IgD-negative memory B cell (primary cell): Measurements from ENCODE around the gene PRMT2. TPM values are rescaled to one million over a fixed set of nuclear protein-coding genes. Genes with fewer than 3 reads are reported as not detected.

ENCODE experiments used
- H3K27ac Mint-ChIP-seq, 3 donors: one replicate each; pipeline ENCODE4 v1.8.0; 2020 to 2022; ENCODE audit warnings: mild to moderate bottlenecking in 3 of 3, mixed read lengths in 3 of 3, moderate library complexity in 1 of 3
- H3K27me3 Mint-ChIP-seq: one replicate; pipeline ENCODE4 v1.8.0; 2021; ENCODE audit warnings: mixed read lengths
- H3K36me3 Mint-ChIP-seq: one replicate; pipeline ENCODE4 v1.8.0; 2020; ENCODE audit warnings: mild to moderate bottlenecking, mixed read lengths
- H3K4me1 Mint-ChIP-seq, 3 donors: one replicate each; pipeline ENCODE4 v1.8.0; 2020 to 2022; ENCODE audit warnings: mixed read lengths in 3 of 3, mild to moderate bottlenecking in 1 of 3
- H3K4me3 Mint-ChIP-seq, 4 donors: one replicate each; pipeline ENCODE4 v1.8.0; 2020 to 2022; ENCODE audit warnings: mild to moderate bottlenecking in 4 of 4, mixed read lengths in 4 of 4, moderate library complexity in 3 of 4
- H3K9me3 Mint-ChIP-seq, 3 donors: one replicate each; pipeline ENCODE4 v1.8.0; 2020 to 2021; ENCODE audit warnings: mixed read lengths in 3 of 3, mild to moderate bottlenecking in 1 of 3
- polyA plus RNA-seq: library from polyadenylated mRNA; unstranded; fragments of 300-500 nt; fragmentation: Illumina TruSeq; gene quantifications from one replicate; pipeline ENCODE4 v1.2.3, GENCODE V29; 2021

Gene PRMT2
- polyA plus RNA-seq, 1 donor from 2014 or later, result 108 TPM

DNA sequence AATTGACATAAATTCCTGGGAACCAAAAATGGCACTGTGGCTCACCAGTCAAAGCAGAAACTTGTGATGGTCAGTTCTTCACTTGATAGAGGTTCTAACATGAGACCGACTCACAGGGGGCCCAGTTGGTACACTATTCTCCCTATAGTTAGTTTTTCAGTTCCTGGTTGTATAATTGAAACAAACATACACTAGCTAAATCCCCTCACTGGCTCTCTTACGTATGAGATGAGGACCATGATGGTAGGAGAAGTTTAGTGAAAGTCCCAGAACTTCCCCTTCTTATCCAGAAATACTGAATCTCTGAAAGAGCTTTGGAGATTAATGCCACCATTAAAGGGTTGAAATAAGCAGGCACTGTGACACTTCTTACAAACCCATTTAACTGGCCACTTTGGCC lies 27.8 kb upstream of the PRMT2 start:
- no peak overlapping the region for H3K27ac Mint-ChIP-seq
- peaks cover 12% of the 10 kb centered on the region for H3K27me3 Mint-ChIP-seq
- H3K4me1 Mint-ChIP-seq, result peaks cover 0 to 8% (median 8%) of the 10 kb centered on the region in 3 donors
- peaks cover 2% of the 10 kb centered on the region for H3K36me3 Mint-ChIP-seq
- no peak overlapping the region for H3K4me3 Mint-ChIP-seq
- H3K9me3 Mint-ChIP-seq, result peaks cover 2 to 6% (median 4%) of the 10 kb centered on the region in 3 donors

DNA sequence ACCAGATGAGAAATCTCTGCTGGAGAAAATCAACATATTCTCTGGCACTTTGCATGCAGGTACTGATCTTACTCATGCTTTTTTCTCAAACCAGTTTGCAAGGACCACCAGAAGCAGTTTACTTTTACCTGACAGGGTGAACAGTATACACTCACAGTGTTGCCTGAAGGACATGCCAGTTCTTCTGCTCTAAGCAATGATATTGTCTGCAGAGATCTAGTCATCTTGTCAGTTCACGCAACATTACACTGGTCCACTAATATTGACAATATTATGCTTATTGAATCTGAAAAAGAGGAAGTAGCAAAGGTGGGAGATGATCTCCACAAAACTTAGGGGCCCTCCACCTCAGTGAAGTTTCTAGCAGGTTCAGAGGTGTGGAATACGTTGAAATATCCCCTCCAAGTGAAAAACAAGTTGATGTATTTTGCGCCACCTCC lies 26.8 kb upstream of the PRMT2 start:
- Mint-ChIP-seq H3K27ac (no peak overlapping the region), H3K4me3 (no peak overlapping the region), H3K9me3 (peaks cover 2 to 11% (median 6%) of the 10 kb centered on the region in 3 donors), H3K4me1 (peaks cover 0 to 8% (median 8%) of the 10 kb centered on the region in 3 donors), H3K36me3 (peaks cover 2% of the 10 kb centered on the region), H3K27me3 (peaks cover 10% of the 10 kb centered on the region)

GRCh38 chr21:46610018-46610701 lies 25.3 kb upstream of the PRMT2 start:
- H3K27me3 Mint-ChIP-seq, result peaks cover 8% of the 10 kb centered on the region
- peaks cover 0 to 9% (median 8%) of the 10 kb centered on the region in 3 donors for H3K4me1 Mint-ChIP-seq
- no peak overlapping the region for H3K27ac Mint-ChIP-seq
- peaks cover 2% of the 10 kb centered on the region for H3K36me3 Mint-ChIP-seq
- H3K4me3 Mint-ChIP-seq, result no peak overlapping the region
- H3K9me3 Mint-ChIP-seq, result peaks cover 2 to 11% (median 9%) of the 10 kb centered on the region in 3 donors

DNA sequence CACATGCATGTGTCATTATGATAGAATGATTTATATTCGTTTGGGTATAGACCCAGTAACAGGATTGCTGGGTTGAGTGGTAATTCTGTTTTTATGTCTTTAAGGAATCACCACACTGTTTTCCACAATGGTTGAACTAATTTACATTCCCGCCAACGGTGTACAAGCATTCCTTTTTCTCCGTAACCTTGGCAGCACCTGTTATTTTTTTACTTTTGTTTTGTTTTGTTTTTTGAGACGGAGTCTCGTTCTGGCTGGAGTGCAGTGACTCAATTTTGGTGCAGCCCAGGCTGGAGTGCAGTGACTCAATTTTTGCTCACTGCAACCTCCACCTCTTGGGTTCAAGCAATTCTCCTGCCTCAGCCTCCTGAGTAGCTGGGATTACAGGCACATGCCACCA lies 22.1 kb upstream of the PRMT2 start:
- Mint-ChIP-seq H3K27ac (no peak overlapping the region), H3K4me3 (peak overlapping the region in 1 of 4 donors; percentile 43), H3K27me3 (peaks cover 2% of the 10 kb centered on the region), H3K9me3 (peaks cover 2 to 11% (median 9%) of the 10 kb centered on the region in 3 donors), H3K4me1 (peaks cover 0 to 10% (median 6%) of the 10 kb centered on the region in 3 donors), H3K36me3 (peaks cover 2% of the 10 kb centered on the region)

DNA sequence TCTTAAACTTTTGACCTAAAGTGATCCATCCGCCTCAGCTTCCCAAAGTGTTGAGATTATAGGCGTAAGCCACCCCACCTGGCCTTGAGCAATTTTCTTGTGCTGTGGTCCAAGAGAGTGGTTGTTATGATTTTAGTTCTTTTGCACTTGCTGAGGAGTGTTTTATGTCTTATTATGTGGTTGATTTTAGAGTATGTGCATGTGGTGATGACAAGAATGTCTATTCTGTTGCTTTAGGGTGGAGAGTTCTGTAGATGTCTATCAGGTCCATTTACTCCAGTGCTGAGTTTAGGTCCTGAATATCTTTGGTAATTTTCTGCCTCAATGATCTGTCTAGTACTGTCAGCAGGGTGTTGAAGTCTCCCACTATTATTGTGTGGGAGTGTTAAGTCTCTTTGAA lies 19.4 kb upstream of the PRMT2 start:
- Mint-ChIP-seq H3K4me3 (no peak overlapping the region), H3K27me3 (peaks cover 12% of the 10 kb centered on the region), H3K9me3 (peaks cover 1 to 8% (median 5%) of the 10 kb centered on the region in 3 donors), H3K36me3 (no peaks in the 10 kb centered on the region), H3K4me1 (peaks cover 0 to 1% (median 0%) of the 10 kb centered on the region in 3 donors), H3K27ac (no peak overlapping the region)

- Mint-ChIP-seq H3K4me1 (peaks cover 0 to 1% (median 0%) of the 10 kb centered on the region in 3 donors), H3K27me3 (peaks cover 12% of the 10 kb centered on the region), H3K4me3 (no peak overlapping the region), H3K27ac (no peak overlapping the region), H3K36me3 (no peaks in the 10 kb centered on the region), H3K9me3 (peaks cover 1 to 8% (median 5%) of the 10 kb centered on the region in 3 donors)
Measured at GRCh38 chr21:46616656-46617055, 18.8 kb upstream of the PRMT2 start.

- H3K9me3 Mint-ChIP-seq, result peaks cover 1 to 5% (median 5%) of the 10 kb centered on the region in 3 donors
- peaks cover 0 to 3% (median 1%) of the 10 kb centered on the region in 3 donors for H3K4me1 Mint-ChIP-seq
- H3K27ac Mint-ChIP-seq, result no peak overlapping the region
Measured at GRCh38 chr21:46617267-46618051, 18.0 kb upstream of the PRMT2 start.

GRCh38 chr21:46618738-46619379 lies 16.6 kb upstream of the PRMT2 start:
- no peak overlapping the region for H3K27ac Mint-ChIP-seq
- no peaks in the 10 kb centered on the region for H3K36me3 Mint-ChIP-seq
- H3K4me1 Mint-ChIP-seq, result peaks cover 0 to 5% (median 1%) of the 10 kb centered on the region in 3 donors
- H3K27me3 Mint-ChIP-seq, result peaks cover 12% of the 10 kb centered on the region
- peaks cover 0 to 2% (median 1%) of the 10 kb centered on the region in 3 donors for H3K9me3 Mint-ChIP-seq
- H3K4me3 Mint-ChIP-seq, result no peak overlapping the region

More at GRCh38 chr21:46617267-46618051, 18.0 kb upstream of the PRMT2 start:
- no peak overlapping the region for H3K4me3 Mint-ChIP-seq
- peaks cover 12% of the 10 kb centered on the region for H3K27me3 Mint-ChIP-seq
- H3K36me3 Mint-ChIP-seq, result no peaks in the 10 kb centered on the region

GRCh38 chr21:46619846-46620245 lies 15.6 kb upstream of the PRMT2 start:
- no peaks in the 10 kb centered on the region for H3K36me3 Mint-ChIP-seq
- H3K4me3 Mint-ChIP-seq, result no peak overlapping the region
- peaks cover 12% of the 10 kb centered on the region for H3K27me3 Mint-ChIP-seq
- peaks cover 0 to 5% (median 1%) of the 10 kb centered on the region in 3 donors for H3K4me1 Mint-ChIP-seq
- peak overlapping the region in 1 of 3 donors; percentile 36 for H3K27ac Mint-ChIP-seq
- peaks cover 0 to 1% (median 0%) of the 10 kb centered on the region in 3 donors for H3K9me3 Mint-ChIP-seq

DNA sequence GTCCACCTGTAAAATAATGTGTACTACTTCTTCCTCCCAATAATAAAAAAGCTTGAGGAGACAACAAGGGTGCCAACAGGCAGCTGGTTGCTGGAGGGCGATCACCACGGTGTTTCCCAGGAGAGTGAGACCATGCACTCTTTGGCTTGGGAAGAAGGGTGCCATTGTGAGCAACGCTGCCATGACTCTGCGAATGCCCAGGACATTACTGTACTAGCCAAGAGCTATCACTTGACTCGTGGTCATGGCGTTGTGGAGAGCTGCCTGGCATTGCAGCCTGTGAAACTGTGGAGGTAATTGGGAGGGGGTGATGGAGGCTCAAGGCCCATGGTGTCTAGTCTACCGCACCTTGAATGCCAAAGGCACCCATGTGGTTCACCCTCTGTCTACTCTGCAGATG lies 14.6 kb upstream of the PRMT2 start:
- H3K4me1 Mint-ChIP-seq, result peaks cover 0 to 5% (median 0%) of the 10 kb centered on the region in 3 donors
- H3K27me3 Mint-ChIP-seq, result peaks cover 10% of the 10 kb centered on the region
- H3K27ac Mint-ChIP-seq, result peak overlapping the region in 1 of 3 donors; percentile 75
- peaks cover 0 to 6% (median 5%) of the 10 kb centered on the region in 3 donors for H3K9me3 Mint-ChIP-seq
- H3K4me3 Mint-ChIP-seq, result no peak overlapping the region
- H3K36me3 Mint-ChIP-seq, result no peaks in the 10 kb centered on the region

DNA sequence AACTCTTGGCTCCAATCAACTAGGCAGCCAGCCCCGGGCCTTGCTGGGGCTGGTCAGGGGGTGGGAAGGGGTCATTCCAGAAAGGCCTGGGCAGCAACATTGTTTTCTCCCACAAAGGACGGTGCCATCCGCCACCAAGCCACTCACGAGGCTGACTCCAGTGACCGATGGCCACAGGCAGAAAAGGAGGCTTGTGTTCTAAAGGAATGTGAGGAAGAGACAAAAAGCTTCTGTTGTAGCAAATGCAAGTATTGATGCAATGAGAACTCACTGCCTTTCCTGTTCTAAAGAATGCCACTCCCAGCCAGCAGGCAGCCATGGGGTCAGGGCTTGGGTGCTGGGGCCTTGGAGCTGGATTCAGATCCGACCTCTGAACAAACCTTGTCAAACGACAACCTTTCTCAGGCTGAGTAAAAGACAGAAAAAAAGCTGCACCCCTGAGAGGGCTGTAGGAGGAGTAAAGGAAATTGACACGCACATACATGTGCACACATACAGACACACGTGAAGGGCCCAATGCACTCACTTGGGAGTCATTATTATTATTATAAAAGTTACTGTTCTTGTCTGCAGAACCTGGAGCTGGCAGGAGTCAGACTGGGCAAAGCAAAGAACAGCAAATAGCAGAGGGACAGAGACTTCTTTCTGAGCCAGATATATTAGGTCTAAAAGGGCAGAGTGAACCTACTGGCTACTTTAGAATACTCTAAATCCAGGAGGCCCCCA lies 13.9 kb upstream of the PRMT2 start:
- peak overlapping the region in 1 of 4 donors; percentile 23 for H3K4me3 Mint-ChIP-seq

GRCh38 chr21:46622226-46622625 lies 13.2 kb upstream of the PRMT2 start:
- peaks cover 0 to 13% (median 10%) of the 10 kb centered on the region in 3 donors for H3K9me3 Mint-ChIP-seq
- peaks cover 0 to 5% (median 0%) of the 10 kb centered on the region in 3 donors for H3K4me1 Mint-ChIP-seq
- peak overlapping the region in 1 of 4 donors; percentile 39 for H3K4me3 Mint-ChIP-seq
- H3K27me3 Mint-ChIP-seq, result peaks cover 10% of the 10 kb centered on the region
- H3K36me3 Mint-ChIP-seq, result no peaks in the 10 kb centered on the region
- peak overlapping the region; percentile 32 to 59 (median 39) for H3K27ac Mint-ChIP-seq

More for the DNA sequence above, 13.9 kb upstream of the PRMT2 start:
- H3K27me3 Mint-ChIP-seq, result peaks cover 10% of the 10 kb centered on the region
- peaks cover 0 to 5% (median 0%) of the 10 kb centered on the region in 3 donors for H3K4me1 Mint-ChIP-seq
- H3K27ac Mint-ChIP-seq, result peak overlapping the region; percentile 32 to 59 (median 39)
- H3K9me3 Mint-ChIP-seq, result peaks cover 0 to 12% (median 9%) of the 10 kb centered on the region in 3 donors
- no peaks in the 10 kb centered on the region for H3K36me3 Mint-ChIP-seq

DNA sequence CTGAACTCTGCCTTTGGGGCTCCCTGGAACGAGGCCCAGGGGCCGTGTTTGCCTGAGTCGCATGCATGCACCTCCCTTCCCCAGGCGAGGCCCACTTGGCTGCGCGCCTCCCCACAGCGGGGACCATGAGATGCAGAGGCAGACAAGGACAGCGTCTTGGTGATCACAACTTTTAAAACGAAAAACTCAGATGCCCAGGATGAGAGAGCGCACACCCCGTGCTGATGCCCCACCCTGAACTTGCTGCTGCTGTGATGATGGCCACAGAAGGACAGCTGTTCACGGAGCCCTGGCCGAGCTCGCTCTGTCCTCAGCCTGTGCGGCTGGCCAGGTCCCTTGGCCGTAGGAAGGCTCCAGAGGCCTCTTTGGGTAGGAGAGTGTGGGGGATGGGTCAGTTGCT lies 11.4 kb upstream of the PRMT2 start:
- Mint-ChIP-seq H3K9me3 (peaks cover 0 to 13% (median 10%) of the 10 kb centered on the region in 3 donors), H3K4me3 (peak overlapping the region in 1 of 4 donors; percentile 49), H3K27ac (peak overlapping the region in 1 of 3 donors; percentile 76), H3K27me3 (peaks cover 13% of the 10 kb centered on the region), H3K36me3 (no peaks in the 10 kb centered on the region), H3K4me1 (peaks cover 0 to 5% (median 0%) of the 10 kb centered on the region in 3 donors)

GRCh38 chr21:46625759-46626158 lies 9.7 kb upstream of the PRMT2 start:
- peaks cover 0 to 5% (median 0%) of the 10 kb centered on the region in 3 donors for H3K4me1 Mint-ChIP-seq
- peaks cover 10% of the 10 kb centered on the region for H3K27me3 Mint-ChIP-seq
- H3K9me3 Mint-ChIP-seq, result peaks cover 0 to 13% (median 9%) of the 10 kb centered on the region in 3 donors
- H3K27ac Mint-ChIP-seq, result no peak overlapping the region
- H3K36me3 Mint-ChIP-seq, result no peaks in the 10 kb centered on the region
- no peak overlapping the region for H3K4me3 Mint-ChIP-seq
